Aorta (tissue), 5 donors: Measurements from ENCODE around the gene NT5C1A. TPM values are rescaled to one million over a fixed set of nuclear protein-coding genes. Genes with fewer than 3 reads are reported as not detected.

Experiments used
- ATAC-seq: fragments of 200-7000 bp; cut with Tn5 transposase; one replicate; pipeline ENCODE4 v1.9.1; 2022; ENCODE audit warnings: moderate library complexity; ENCODE audit not compliant: low FRiP score
- DNase-seq, 2 donors: peaks; one replicate each; pipeline ENCODE4 v3.0.0-alpha.2; 2020
- H3K27ac ChIP-seq, 2 donors: one replicate each; pipeline ENCODE4 v1.5.1; 2013; ENCODE audit warnings: low read length in 2 of 2, mild to moderate bottlenecking in 2 of 2, moderate library complexity in 2 of 2, control low read depth in 1 of 2, inconsistent platforms in 1 of 2, low read depth in 1 of 2
- H3K27me3 ChIP-seq, 2 donors: one replicate each; pipeline ENCODE4 v1.6.1; 2013; ENCODE audit warnings: control low read depth in 1 of 2, low read length in 1 of 2, mild to moderate bottlenecking in 1 of 2, moderate library complexity in 1 of 2; ENCODE audit not compliant: insufficient read depth in 2 of 2, control insufficient read depth in 1 of 2
- H3K36me3 ChIP-seq, 2 donors: one replicate each; pipeline ENCODE4 v1.6.1; 2013; ENCODE audit warnings: control low read depth in 1 of 2, low read length in 1 of 2, mild to moderate bottlenecking in 1 of 2; ENCODE audit not compliant: insufficient read depth in 2 of 2, control insufficient read depth in 1 of 2
- H3K4me1 ChIP-seq, 2 donors: one replicate each; pipeline ENCODE4 v1.6.1; 2013; ENCODE audit warnings: low read length in 2 of 2, control low read depth in 1 of 2, mild to moderate bottlenecking in 1 of 2, moderate library complexity in 1 of 2; ENCODE audit not compliant: insufficient read depth in 2 of 2, control insufficient read depth in 1 of 2
- H3K4me3 ChIP-seq, 2 donors: one replicate each; pipeline ENCODE4 v1.5.1; 2013; ENCODE audit warnings: low read length in 2 of 2, control low read depth in 1 of 2, mild to moderate bottlenecking in 1 of 2
- H3K9me3 ChIP-seq: one replicate; pipeline ENCODE4 v1.6.1; 2013; ENCODE audit warnings: mild to moderate bottlenecking, low read length; ENCODE audit not compliant: control insufficient read depth
- WGBS, 2 donors: extraction: QIAGEN DNeasy Blood & Tissue Kit; methylation state at CpG; one replicate each; pipeline ENCODE4 v1.1.7; 2013; 5-methylcytosine and 5-hydroxymethylcytosine counted together
- intact Hi-C, 2 donors: fragments of 100-400 bp; cut with DNase I; formaldehyde crosslinking; loops; one replicate each; pipeline versions ENCODE4 v1.14.2 to v1.15.0; 2022
- polyA plus RNA-seq, 2 donors: library from polyadenylated mRNA; stranded (reverse); fragments of 200-250 nt; gene quantifications; one replicate each; pipeline ENCODE4 v1.2.3, GENCODE V29; 2013
- total RNA-seq, 2 donors: library from RNA; stranded (reverse); fragmentation: NEBNext Ultra II Directional; extraction: Animal tissue kit (Norgen Biotek cat#: 25700); gene quantifications; one replicate each; pipeline ENCODE4 v1.2.1, GENCODE V29; 2021
- donor health status: healthy with polysubstance abuse.
- donor health status: Bipolar disorder and iron deficiency.
- donor health status: DM: no; HTN: no; CAD: no.
- donor health status: DM: no; HTN: no; CAD: no.
- donor health status: DM: yes; HTN: yes; CAD: no.

Gene NT5C1A
- total and polyA plus RNA-seq, 4 donors = 0.46 to 0.57 TPM; not detected in 2

GRCh38 chr1:39704757-39705156 is 32.9 kb upstream of the NT5C1A start:
- 94 to 100% methylated on average over 1 of the region's 1 CpG for WGBS, 2 donors
- no peak for ATAC-seq
- intact Hi-C loops = no loop called here

GRCh38 chr1:39701049-39701439 is 29.1 kb upstream of the NT5C1A start:
- 4% methylated on average over 12 of the region's 12 CpGs for WGBS, 2 donors
- no peak overlapping the region for H3K4me3 ChIP-seq
- no peaks in the 10 kb centered on the region for H3K27me3 ChIP-seq
- H3K9me3 ChIP-seq = no peaks in the 10 kb centered on the region
- no peak overlapping the region for H3K27ac ChIP-seq
- H3K4me1 ChIP-seq = no peaks in the 10 kb centered on the region
- intact Hi-C loops = no loop called here
- DNase-seq (no peak), ATAC-seq (peak; percentile 26)
- H3K36me3 ChIP-seq = no peaks in the 10 kb centered on the region

More at GRCh38 chr1:39704757-39705156, 32.9 kb upstream of the NT5C1A start:
- DNase-seq = no peak
- Histone ChIP-seq H3K4me1 (no peaks in the 10 kb centered on the region), H3K27ac (no peak overlapping the region), H3K27me3 (no peaks in the 10 kb centered on the region), H3K9me3 (no peaks in the 10 kb centered on the region), H3K4me3 (no peak overlapping the region), H3K36me3 (no peaks in the 10 kb centered on the region)

- no peaks in the 10 kb centered on the region for H3K36me3 ChIP-seq
- ATAC-seq (no peak), DNase-seq (no peak)
- H3K27ac ChIP-seq = no peak overlapping the region
- intact Hi-C loops = no loop called here
- H3K27me3 ChIP-seq = no peaks in the 10 kb centered on the region
- H3K4me3 ChIP-seq = no peak overlapping the region
- no peaks in the 10 kb centered on the region for H3K9me3 ChIP-seq
- no peaks in the 10 kb centered on the region for H3K4me1 ChIP-seq
- 74 to 76% methylated on average over 3 of the region's 3 CpGs for WGBS, 2 donors
These were observed 28.4 kb upstream of the NT5C1A start for GRCh38 chr1:39700348-39700747.

- Histone ChIP-seq H3K36me3 (no peaks in the 10 kb centered on the region), H3K27me3 (no peaks in the 10 kb centered on the region), H3K9me3 (no peaks in the 10 kb centered on the region), H3K4me1 (no peaks in the 10 kb centered on the region), H3K27ac (no peak overlapping the region), H3K4me3 (no peak overlapping the region)
- ATAC-seq (no peak), DNase-seq (no peak)
- WGBS, 2 donors = 100% methylated on average over 2 to 3 of the region's 3 CpGs
- intact Hi-C loops = no loop called here
These were observed 27.5 kb upstream of the NT5C1A start for GRCh38 chr1:39699419-39699818.

- no peaks in the 10 kb centered on the region for H3K4me1 ChIP-seq
- no peak for ATAC-seq
- no peaks in the 10 kb centered on the region for H3K27me3 ChIP-seq
- no peak overlapping the region for H3K27ac ChIP-seq
- intact Hi-C loops = no loop called here
- no peaks in the 10 kb centered on the region for H3K9me3 ChIP-seq
- no peaks in the 10 kb centered on the region for H3K36me3 ChIP-seq
- H3K4me3 ChIP-seq = no peak overlapping the region
- 94 to 97% methylated on average over 4 of the region's 4 CpGs for WGBS, 2 donors
- no peak for DNase-seq
These were observed 26.7 kb upstream of the NT5C1A start for GRCh38 chr1:39698568-39698967.

GRCh38 chr1:39696448-39696847 is 24.5 kb upstream of the NT5C1A start:
- Histone ChIP-seq H3K27me3 (no peaks in the 10 kb centered on the region), H3K4me3 (no peak overlapping the region), H3K36me3 (no peaks in the 10 kb centered on the region), H3K4me1 (no peaks in the 10 kb centered on the region), H3K9me3 (no peaks in the 10 kb centered on the region), H3K27ac (no peak overlapping the region)
- 83 to 100% methylated on average over 1 of the region's 1 CpG for WGBS, 2 donors
- no peak for DNase-seq
- intact Hi-C loops = no loop called here
- no peak for ATAC-seq

- intact Hi-C loops = no loop called here
- DNase-seq = no peak
- H3K9me3 ChIP-seq = no peaks in the 10 kb centered on the region
- no peak overlapping the region for H3K27ac ChIP-seq
- H3K4me3 ChIP-seq = no peak overlapping the region
- H3K27me3 ChIP-seq = no peaks in the 10 kb centered on the region
- no peak for ATAC-seq
- H3K36me3 ChIP-seq = no peaks in the 10 kb centered on the region
- H3K4me1 ChIP-seq = no peaks in the 10 kb centered on the region
- WGBS, 2 donors = 15 to 18% methylated on average over 1 of the region's 1 CpG
These were observed 23.1 kb upstream of the NT5C1A start for GRCh38 chr1:39695016-39695415.

- 96 to 100% methylated on average over 1 of the region's 1 CpG for WGBS, 2 donors
- H3K4me3 ChIP-seq = no peak overlapping the region
These were observed 22.1 kb upstream of the NT5C1A start for GRCh38 chr1:39694026-39694425.

GRCh38 chr1:39692152-39693074 is 20.5 kb upstream of the NT5C1A start:
- WGBS, 2 donors = 8 to 12% methylated on average over 56 of the region's 56 CpGs
- intact Hi-C loops = no loop called here
- DNase-seq = no peak
- Histone ChIP-seq H3K27ac (no peak overlapping the region), H3K36me3 (no peaks in the 10 kb centered on the region), H3K4me1 (no peaks in the 10 kb centered on the region), H3K27me3 (no peaks in the 10 kb centered on the region), H3K4me3 (no peak overlapping the region), H3K9me3 (no peaks in the 10 kb centered on the region)
- peak; percentile 34 for ATAC-seq

More at GRCh38 chr1:39694026-39694425, 22.1 kb upstream of the NT5C1A start:
- DNase-seq = no peak
- Histone ChIP-seq H3K27me3 (no peaks in the 10 kb centered on the region), H3K27ac (no peak overlapping the region), H3K4me1 (no peaks in the 10 kb centered on the region), H3K9me3 (no peaks in the 10 kb centered on the region), H3K36me3 (no peaks in the 10 kb centered on the region)
- no peak for ATAC-seq
- intact Hi-C loops = no loop called here
